Sigmoid colon (tissue), 4 donors: ENCODE data around the gene BCCIP.

Source experiments
- CTCF ChIP-seq, 4 experiments: fragments of 450-650 bp in 3 of 4; fragments of 200-600 bp in 1 of 4; IDR thresholded peaks; one replicate each; pipeline ENCODE4 v1.5.1; 2016 to 2019; ENCODE audit warnings: antibody characterized with exemption in 4 of 4, mild to moderate bottlenecking in 3 of 4, moderate library complexity in 2 of 4
- EP300 ChIP-seq, 4 donors: sonication (generic); formaldehyde crosslinking; IDR thresholded peaks; one replicate each; pipeline ENCODE4 v1.6.1; 2017; ENCODE audit warnings: antibody characterized with exemption in 4 of 4
- POLR2A ChIP-seq, 2 donors: fragments of 450-650 bp; IDR thresholded peaks; one replicate each; pipeline ENCODE4 v1.6.1; 2016; ENCODE audit warnings: antibody characterized with exemption in 2 of 2, mild to moderate bottlenecking in 2 of 2, moderate library complexity in 2 of 2
- POLR2AphosphoS5 ChIP-seq, 4 donors: sonication (generic); formaldehyde crosslinking; IDR thresholded peaks; one replicate each; pipeline ENCODE4 v1.6.1; 2017; ENCODE audit warnings: antibody characterized with exemption in 4 of 4

- peak; percentile 10 to 74 (median 61) for TF ChIP-seq CTCF (IDR thresholded peaks at IDR 0.05)
- no peak for TF ChIP-seq POLR2AphosphoS5 (IDR thresholded peaks at IDR 0.05)
- no peak for TF ChIP-seq POLR2A (IDR thresholded peaks at IDR 0.05)
- no peak for TF ChIP-seq EP300 (IDR thresholded peaks at IDR 0.05)
These were observed 45.1 kb downstream of the BCCIP start for GRCh38 chr10:125868372-125868975.
